ENCODE results near the gene TC2N.

The TC2N gene

DNA sequence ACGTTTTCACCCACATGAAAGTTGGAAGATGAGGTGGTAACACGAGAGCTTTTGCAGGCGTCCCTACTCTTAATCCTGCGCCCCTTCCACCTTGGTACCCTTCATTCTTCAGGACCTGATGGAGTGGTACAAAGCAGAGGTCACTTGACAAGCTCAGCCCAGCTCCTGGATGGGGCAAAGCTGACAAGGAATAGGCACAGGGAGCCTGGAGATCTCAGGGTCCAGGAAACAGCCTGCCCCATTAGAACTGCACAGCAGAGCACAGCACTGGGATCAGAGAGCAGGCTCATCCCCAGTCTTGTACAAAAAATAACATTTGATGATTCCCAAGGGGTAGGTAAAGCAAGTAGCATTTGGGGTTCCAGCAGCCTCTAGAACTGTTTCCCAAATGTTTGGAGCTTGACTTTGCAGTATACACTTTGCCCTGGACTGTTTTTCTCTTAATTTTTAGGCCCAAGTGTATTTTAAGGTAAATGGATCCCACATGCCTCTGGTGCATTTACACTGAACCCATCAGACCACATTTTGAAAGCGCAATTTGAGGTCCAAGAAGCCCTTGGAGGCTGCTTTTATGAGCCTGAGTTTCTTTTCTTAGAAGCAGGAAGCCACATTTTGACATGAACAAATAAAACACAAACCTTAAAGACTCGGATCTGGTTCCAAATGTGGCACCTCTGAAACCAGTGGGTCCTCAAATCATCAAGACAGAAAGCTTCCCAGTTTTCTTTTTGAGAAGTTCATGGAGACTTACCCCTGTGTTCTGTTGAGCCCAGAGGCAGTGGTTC lies 633 bp downstream of the TC2N start:
- no peak overlapping the region for H3K27ac ChIP-seq
- ChIA-PET CTCF (no interaction called here), POLR2A (ENCODE audit: low non-redundant PET) (interaction anchor here (0.5 kb wide), 1 partner anchor 51 kb away, joined by 4 read pairs; no protein-coding TSS in a partner anchor)
- TF ChIP-seq, protein P1, sequence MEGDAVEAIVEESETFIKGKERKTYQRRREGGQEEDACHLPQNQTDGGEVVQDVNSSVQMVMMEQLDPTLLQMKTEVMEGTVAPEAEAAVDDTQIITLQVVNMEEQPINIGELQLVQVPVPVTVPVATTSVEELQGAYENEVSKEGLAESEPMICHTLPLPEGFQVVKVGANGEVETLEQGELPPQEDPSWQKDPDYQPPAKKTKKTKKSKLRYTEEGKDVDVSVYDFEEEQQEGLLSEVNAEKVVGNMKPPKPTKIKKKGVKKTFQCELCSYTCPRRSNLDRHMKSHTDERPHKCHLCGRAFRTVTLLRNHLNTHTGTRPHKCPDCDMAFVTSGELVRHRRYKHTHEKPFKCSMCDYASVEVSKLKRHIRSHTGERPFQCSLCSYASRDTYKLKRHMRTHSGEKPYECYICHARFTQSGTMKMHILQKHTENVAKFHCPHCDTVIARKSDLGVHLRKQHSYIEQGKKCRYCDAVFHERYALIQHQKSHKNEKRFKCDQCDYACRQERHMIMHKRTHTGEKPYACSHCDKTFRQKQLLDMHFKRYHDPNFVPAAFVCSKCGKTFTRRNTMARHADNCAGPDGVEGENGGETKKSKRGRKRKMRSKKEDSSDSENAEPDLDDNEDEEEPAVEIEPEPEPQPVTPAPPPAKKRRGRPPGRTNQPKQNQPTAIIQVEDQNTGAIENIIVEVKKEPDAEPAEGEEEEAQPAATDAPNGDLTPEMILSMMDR (conservative IDR thresholded peaks at IDR 0.05; ENCODE audit: low read depth) = no peak
- DNase-seq (ENCODE audit: low spot score) = no peak

DNA sequence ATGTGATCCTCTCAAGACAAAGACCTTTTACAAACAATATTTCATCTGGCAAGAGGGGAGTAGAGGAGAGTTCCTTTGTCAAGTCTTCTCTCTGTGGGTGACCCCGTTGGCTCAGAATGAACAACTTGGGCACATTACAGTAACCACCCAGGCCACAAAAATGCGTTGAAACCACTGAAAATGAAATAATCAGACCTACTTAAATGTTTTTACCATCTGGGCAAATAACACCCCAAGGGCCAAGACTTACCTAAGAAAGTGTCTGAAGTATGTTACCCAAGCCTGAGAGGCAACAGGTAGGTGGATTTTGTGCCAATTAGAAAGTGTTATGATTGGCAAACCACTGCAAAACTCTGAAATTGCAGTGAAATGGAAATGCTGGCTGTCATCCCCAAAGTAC lies 1.3 kb downstream of the TC2N start:
- no peak overlapping the region for H3K27ac ChIP-seq
- no peak for DNase-seq (ENCODE audit: low spot score)
- POLR2A ChIA-PET (ENCODE audit: low non-redundant PET) = no interaction called here
- CTCF ChIA-PET = no interaction called here
- TF ChIP-seq, protein P1 (conservative IDR thresholded peaks at IDR 0.05; ENCODE audit: low read depth) = no peak

DNA sequence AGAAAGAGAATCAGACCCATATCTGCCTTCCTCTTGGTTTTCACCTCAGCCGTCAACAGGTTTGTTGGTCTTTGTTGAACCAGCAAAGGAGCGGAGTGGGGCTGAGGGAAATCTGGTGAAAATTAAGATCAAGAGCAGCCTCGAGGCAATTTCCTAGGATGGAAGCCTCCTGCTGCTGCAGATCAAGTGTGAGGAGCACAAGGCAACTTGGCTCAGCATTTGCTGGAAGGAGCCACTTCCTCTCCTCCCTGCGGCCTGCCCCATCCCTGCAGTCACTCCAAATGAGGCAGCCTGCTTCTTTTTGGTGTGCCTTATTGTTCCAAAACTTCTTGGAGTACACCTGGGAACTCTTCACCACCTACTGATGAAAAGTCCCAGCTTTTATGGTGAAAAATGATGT lies 4.9 kb downstream of the TC2N start:
- POLR2A ChIA-PET (ENCODE audit: low non-redundant PET) = no interaction called here
- CTCF ChIA-PET = no interaction called here
- TF ChIP-seq, protein P1 (conservative IDR thresholded peaks at IDR 0.05; ENCODE audit: low read depth) = no peak

DNA sequence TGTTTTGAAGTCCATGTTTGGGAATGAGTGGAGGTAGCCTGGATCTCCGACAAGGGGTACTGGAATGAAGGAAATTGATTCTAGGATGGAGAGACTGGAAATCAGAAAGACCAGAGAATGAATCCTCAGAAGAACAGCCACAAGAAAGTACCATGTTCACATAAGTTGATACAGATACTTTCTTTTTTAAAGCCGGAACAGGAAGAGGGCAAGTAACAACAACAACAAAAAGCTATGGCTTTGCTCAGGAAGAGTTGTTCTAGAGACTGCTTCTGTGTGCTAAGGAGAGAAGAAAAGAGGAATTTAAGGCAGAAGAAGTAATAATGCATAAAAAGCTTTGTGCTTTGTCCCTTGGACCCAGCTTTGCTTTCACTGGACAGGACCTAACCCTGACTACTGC lies 6.2 kb downstream of the TC2N start:
- POLR2A ChIA-PET (ENCODE audit: low non-redundant PET) = no interaction called here
- H3K27ac ChIP-seq = no peak overlapping the region
- CTCF ChIA-PET = no interaction called here
- DNase-seq (ENCODE audit: low spot score) = no peak
- TF ChIP-seq, protein P1 (conservative IDR thresholded peaks at IDR 0.05; ENCODE audit: low read depth) = no peak

More for the DNA sequence above, 4.9 kb downstream of the TC2N start:
- no peak for DNase-seq (ENCODE audit: low spot score)
- no peak overlapping the region for H3K27ac ChIP-seq

GRCh38 chr14:91860238-91860637 lies 7.1 kb downstream of the TC2N start:
- ChIA-PET POLR2A (ENCODE audit: low non-redundant PET) (no interaction called here), CTCF (no interaction called here)
- H3K27ac ChIP-seq = no peak overlapping the region
- DNase-seq (ENCODE audit: low spot score) = no peak
- TF ChIP-seq, protein P1 (conservative IDR thresholded peaks at IDR 0.05; ENCODE audit: low read depth) = no peak

- TF ChIP-seq, protein P1 (conservative IDR thresholded peaks at IDR 0.05; ENCODE audit: low read depth) = no peak
- H3K27ac ChIP-seq = no peak overlapping the region
- DNase-seq (ENCODE audit: low spot score) = no peak
- ChIA-PET POLR2A (ENCODE audit: low non-redundant PET) (no interaction called here), CTCF (interaction anchor here (0.6 kb wide), 1 partner anchor 247 kb away, joined by 3 read pairs; no protein-coding TSS in a partner anchor)
These were observed 8.6 kb downstream of the TC2N start for GRCh38 chr14:91858536-91859275.

Data from RWPE1 (cell line).